Urinary bladder (tissue), 4 donors: ENCODE data around the gene KDM8. TPM values are rescaled to one million over a fixed set of nuclear protein-coding genes. Genes with fewer than 3 reads are reported as not detected.

ENCODE experiments used
- DNase-seq: peaks from one replicate; pipeline ENCODE4 v3.0.0-alpha.2; 2015; ENCODE audit errors: extremely low spot score
- H3K27ac ChIP-seq: one replicate; pipeline ENCODE4 v1.5.1; 2013; ENCODE audit warnings: low read depth, mild to moderate bottlenecking, moderate library complexity
- H3K36me3 ChIP-seq: one replicate; pipeline ENCODE4 v1.6.1; 2013; ENCODE audit warnings: mild to moderate bottlenecking, moderate library complexity; ENCODE audit not compliant: insufficient read depth
- H3K4me1 ChIP-seq: one replicate; pipeline ENCODE4 v1.6.1; 2013; ENCODE audit warnings: mild to moderate bottlenecking, moderate library complexity; ENCODE audit not compliant: insufficient read depth
- H3K4me3 ChIP-seq: one replicate; pipeline ENCODE4 v1.5.1; 2013; ENCODE audit warnings: low read depth, low read length
- WGBS: extraction: QIAGEN DNeasy Blood & Tissue Kit; methylation state at CpG from one replicate; pipeline ENCODE4 v1.1.7; 2013; 5-methylcytosine and 5-hydroxymethylcytosine counted together
- polyA plus RNA-seq: library from polyadenylated mRNA; stranded (reverse); fragments of 200-250 nt; gene quantifications from one replicate; pipeline ENCODE4 v1.2.3, GENCODE V29; 2013
- total RNA-seq: library from RNA; depleted of rRNA; stranded (reverse); fragments of >200 nt; gene quantifications from one replicate; pipeline ENCODE4 v1.2.3, GENCODE V29; 2014
- donor health status: healthy with polysubstance abuse.
- donor health status: healthy.

Gene KDM8
- total and polyA plus RNA-seq, 2 donors = 3.3 to 4.4 TPM

GRCh38 chr16:27214084-27214961 is 11.0 kb downstream of the KDM8 start:
- H3K36me3 ChIP-seq = peaks cover 3% of the 10 kb centered on the region
- H3K4me3 ChIP-seq = no peak overlapping the region
- 95% methylated on average over 19 of the region's 19 CpGs for WGBS
- no peak overlapping the region for H3K27ac ChIP-seq
- DNase-seq = no peak
- no peaks in the 10 kb centered on the region for H3K4me1 ChIP-seq

- Histone ChIP-seq H3K4me3 (no peak overlapping the region), H3K27ac (no peak overlapping the region), H3K4me1 (no peaks in the 10 kb centered on the region), H3K36me3 (peaks cover 3% of the 10 kb centered on the region)
- WGBS = 91% methylated on average over 7 of the region's 7 CpGs
- no peak for DNase-seq
Observed at GRCh38 chr16:27215660-27216059, 12.3 kb downstream of the KDM8 start.

GRCh38 chr16:27216297-27216885 is 13.1 kb downstream of the KDM8 start:
- 95% methylated on average over 16 of the region's 16 CpGs for WGBS

GRCh38 chr16:27217256-27217655 is 13.9 kb downstream of the KDM8 start:
- 78% methylated on average over 10 of the region's 10 CpGs for WGBS
- peaks cover 3% of the 10 kb centered on the region for H3K36me3 ChIP-seq
- H3K4me1 ChIP-seq = no peaks in the 10 kb centered on the region
- DNase-seq = no peak
- no peak overlapping the region for H3K27ac ChIP-seq
- no peak overlapping the region for H3K4me3 ChIP-seq

More at GRCh38 chr16:27216297-27216885, 13.1 kb downstream of the KDM8 start:
- DNase-seq = no peak
- H3K27ac ChIP-seq = no peak overlapping the region
- peaks cover 3% of the 10 kb centered on the region for H3K36me3 ChIP-seq
- no peaks in the 10 kb centered on the region for H3K4me1 ChIP-seq
- H3K4me3 ChIP-seq = no peak overlapping the region

- H3K36me3 ChIP-seq = peaks cover 3% of the 10 kb centered on the region
- no peak overlapping the region for H3K27ac ChIP-seq
- WGBS = 95% methylated on average over 9 of the region's 9 CpGs
- H3K4me3 ChIP-seq = no peak overlapping the region
- H3K4me1 ChIP-seq = no peaks in the 10 kb centered on the region
- DNase-seq = no peak
Observed at GRCh38 chr16:27218756-27219155, 15.4 kb downstream of the KDM8 start.

- Histone ChIP-seq H3K4me3 (no peak overlapping the region), H3K4me1 (no peaks in the 10 kb centered on the region), H3K36me3 (peaks cover 3% of the 10 kb centered on the region), H3K27ac (no peak overlapping the region)
- DNase-seq = no peak
- WGBS = 85% methylated on average over 10 of the region's 10 CpGs
Observed at GRCh38 chr16:27219161-27219560, 15.8 kb downstream of the KDM8 start.

- no peak overlapping the region for H3K4me3 ChIP-seq
- H3K27ac ChIP-seq = no peak overlapping the region
- 93% methylated on average over 9 of the region's 9 CpGs for WGBS
- DNase-seq = no peak
- H3K36me3 ChIP-seq = no peaks in the 10 kb centered on the region
- H3K4me1 ChIP-seq = no peaks in the 10 kb centered on the region
Observed at GRCh38 chr16:27220120-27220519, 16.8 kb downstream of the KDM8 start.

- H3K27ac ChIP-seq = no peak overlapping the region
- no peak for DNase-seq
- 92% methylated on average over 8 of the region's 8 CpGs for WGBS
- H3K4me1 ChIP-seq = no peaks in the 10 kb centered on the region
- H3K4me3 ChIP-seq = no peak overlapping the region
- H3K36me3 ChIP-seq = no peaks in the 10 kb centered on the region
Observed at GRCh38 chr16:27220527-27220926, 17.2 kb downstream of the KDM8 start.

- H3K4me3 ChIP-seq = no peak overlapping the region
- no peaks in the 10 kb centered on the region for H3K36me3 ChIP-seq
- no peak overlapping the region for H3K27ac ChIP-seq
- no peaks in the 10 kb centered on the region for H3K4me1 ChIP-seq
- 96% methylated on average over 16 of the region's 16 CpGs for WGBS
- no peak for DNase-seq
Observed at GRCh38 chr16:27220991-27221390, 17.7 kb downstream of the KDM8 start.

- 51% methylated on average over 8 of the region's 8 CpGs for WGBS
- DNase-seq = no peak
- H3K4me1 ChIP-seq = no peaks in the 10 kb centered on the region
- H3K27ac ChIP-seq = peak overlapping the region; percentile 51
- no peaks in the 10 kb centered on the region for H3K36me3 ChIP-seq
- H3K4me3 ChIP-seq = no peak overlapping the region
Observed at GRCh38 chr16:27221576-27222248, 18.4 kb downstream of the KDM8 start.

GRCh38 chr16:27222249-27223225 is 19.2 kb downstream of the KDM8 start:
- 25% methylated on average over 30 of the region's 30 CpGs for WGBS
- Histone ChIP-seq H3K4me1 (no peaks in the 10 kb centered on the region), H3K4me3 (no peak overlapping the region), H3K27ac (peak overlapping the region; percentile 81), H3K36me3 (no peaks in the 10 kb centered on the region)
- no peak for DNase-seq

- DNase-seq = no peak
- Histone ChIP-seq H3K4me3 (no peak overlapping the region), H3K27ac (no peak overlapping the region), H3K36me3 (no peaks in the 10 kb centered on the region), H3K4me1 (no peaks in the 10 kb centered on the region)
- WGBS = 63% methylated on average over 8 of the region's 8 CpGs
Observed at GRCh38 chr16:27223226-27223610, 19.9 kb downstream of the KDM8 start.

- DNase-seq = no peak
- no peak overlapping the region for H3K4me3 ChIP-seq
- H3K36me3 ChIP-seq = no peaks in the 10 kb centered on the region
- H3K27ac ChIP-seq = no peak overlapping the region
- no peaks in the 10 kb centered on the region for H3K4me1 ChIP-seq
- WGBS = 88% methylated on average over 6 of the region's 6 CpGs
Observed at GRCh38 chr16:27223701-27224100, 20.4 kb downstream of the KDM8 start.
